HL-60 (cell line): ENCODE data around the gene LEF1.

ENCODE experiments used
- DNase-seq, 2 experiments: peaks; one replicate each; pipeline ENCODE4 v3.0.0-alpha.2; 2010 to 2020; ENCODE audit warnings: low read depth in 1 of 2, low spot score in 1 of 2
- H3K27ac ChIP-seq: fragments of 250-450 bp; sonication (Bioruptor Pico); replicated peaks from 2 replicates; pipeline ENCODE4 v1.5.1; 2020; ENCODE audit warnings: mild to moderate bottlenecking, moderate library complexity
- H3K27me3 ChIP-seq: fragments of 250-450 bp; sonication (Bioruptor Pico); 2 replicates; pipeline ENCODE4 v1.5.1; 2021; ENCODE audit warnings: mild to moderate bottlenecking, moderate library complexity; ENCODE audit not compliant: insufficient read depth, poor library complexity, severe bottlenecking
- H3K4me3 ChIP-seq: replicated peaks from 2 replicates; pipeline ENCODE4 v1.5.1; 2011; ENCODE audit warnings: mild to moderate bottlenecking, control low read depth, low read length; ENCODE audit not compliant: insufficient read depth
- CTCF ChIP-seq: IDR thresholded peaks from one replicate; pipeline ENCODE4 v1.5.1; 2011; ENCODE audit warnings: low read length, control low read depth, inconsistent platforms; ENCODE audit not compliant: insufficient read depth
- GABPA ChIP-seq: IDR thresholded peaks from 2 replicates; pipeline ENCODE4 v1.6.1; 2012; ENCODE audit warnings: low read depth
- POLR2AphosphoS5 ChIP-seq: IDR thresholded peaks from 2 replicates; pipeline ENCODE4 v1.6.1; 2012; ENCODE audit warnings: low read depth
- REST ChIP-seq: IDR thresholded peaks from 2 replicates; pipeline ENCODE4 v1.6.1; 2012; ENCODE audit warnings: low read depth; ENCODE audit not compliant: insufficient replicate concordance
- SPI1 ChIP-seq: IDR thresholded peaks from 2 replicates; pipeline ENCODE4 v1.6.1; 2012; ENCODE audit warnings: low read depth, mild to moderate bottlenecking, borderline replicate concordance

LEF1 gene

GRCh38 chr4:108049406-108049805 lies 119.3 kb downstream of the LEF1 start:
- Histone ChIP-seq H3K4me3 (no peak overlapping the region), H3K27me3 (peaks cover under 1% of the 10 kb centered on the region), H3K27ac (no peak overlapping the region)
- no peak for DNase-seq
- TF ChIP-seq REST (no peak), POLR2AphosphoS5 (no peak), SPI1 (no peak), CTCF (no peak), GABPA (no peak)

GRCh38 chr4:108048997-108049396 lies 119.7 kb downstream of the LEF1 start:
- Histone ChIP-seq H3K27ac (no peak overlapping the region), H3K27me3 (no peaks in the 10 kb centered on the region), H3K4me3 (no peak overlapping the region)
- TF ChIP-seq GABPA (no peak), CTCF (no peak), REST (no peak), SPI1 (no peak), POLR2AphosphoS5 (no peak)
- DNase-seq: no peak

GRCh38 chr4:108048157-108048556 lies 120.6 kb downstream of the LEF1 start:
- DNase-seq: no peak
- no peaks in the 10 kb centered on the region for H3K27me3 ChIP-seq
- H3K27ac ChIP-seq: no peak overlapping the region
- H3K4me3 ChIP-seq: no peak overlapping the region
- no peak for TF ChIP-seq CTCF
- no peak for TF ChIP-seq GABPA
- TF ChIP-seq SPI1: no peak
- no peak for TF ChIP-seq REST
